Mammary epithelial cell (primary cell): ENCODE results near the gene SRGAP3.

Experiments
- EZH2 ChIP-seq: IDR thresholded peaks from 2 replicates; pipeline ENCODE4 v1.6.1; 2012; ENCODE audit warnings: low read length, inconsistent platforms, borderline replicate concordance
- TF ChIP-seq, protein P1 (sequence below), 2 donors: IDR thresholded peaks in 1 of 2; conservative IDR thresholded peaks in 1 of 2; 2 replicates each; pipeline ENCODE4 v1.5.1; 2011 to 2012; ENCODE audit warnings: inconsistent platforms in 2 of 2, low read length in 2 of 2, mild to moderate bottlenecking in 2 of 2, control low read depth in 1 of 2, low read depth in 1 of 2; ENCODE audit not compliant: insufficient read depth in 1 of 2; ENCODE audit errors: extremely low read depth in 1 of 2

GRCh38 chr3:8992199-8992598 is 257.2 kb downstream of the SRGAP3 start:
- TF ChIP-seq EZH2: no peak
- TF ChIP-seq, protein P1, sequence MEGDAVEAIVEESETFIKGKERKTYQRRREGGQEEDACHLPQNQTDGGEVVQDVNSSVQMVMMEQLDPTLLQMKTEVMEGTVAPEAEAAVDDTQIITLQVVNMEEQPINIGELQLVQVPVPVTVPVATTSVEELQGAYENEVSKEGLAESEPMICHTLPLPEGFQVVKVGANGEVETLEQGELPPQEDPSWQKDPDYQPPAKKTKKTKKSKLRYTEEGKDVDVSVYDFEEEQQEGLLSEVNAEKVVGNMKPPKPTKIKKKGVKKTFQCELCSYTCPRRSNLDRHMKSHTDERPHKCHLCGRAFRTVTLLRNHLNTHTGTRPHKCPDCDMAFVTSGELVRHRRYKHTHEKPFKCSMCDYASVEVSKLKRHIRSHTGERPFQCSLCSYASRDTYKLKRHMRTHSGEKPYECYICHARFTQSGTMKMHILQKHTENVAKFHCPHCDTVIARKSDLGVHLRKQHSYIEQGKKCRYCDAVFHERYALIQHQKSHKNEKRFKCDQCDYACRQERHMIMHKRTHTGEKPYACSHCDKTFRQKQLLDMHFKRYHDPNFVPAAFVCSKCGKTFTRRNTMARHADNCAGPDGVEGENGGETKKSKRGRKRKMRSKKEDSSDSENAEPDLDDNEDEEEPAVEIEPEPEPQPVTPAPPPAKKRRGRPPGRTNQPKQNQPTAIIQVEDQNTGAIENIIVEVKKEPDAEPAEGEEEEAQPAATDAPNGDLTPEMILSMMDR (conservative IDR thresholded peaks at IDR 0.05 in 1 of 2, IDR thresholded peaks at IDR 0.05 in 1 of 2; ENCODE audit: extremely low read depth in 1 of 2, insufficient read depth in 1 of 2, low read depth in 1 of 2, low read length in 2 of 2): no peak
